SK-N-SH (cell line): Measurements from ENCODE around the gene PCYOX1L. TPM values are rescaled to one million over a fixed set of nuclear protein-coding genes. Genes with fewer than 3 reads are reported as not detected.
A peak's percentile ranks its signal among the peaks of the same experiment; 100 is the strongest.

Source experiments
- CTCF ChIA-PET: fragments of 300-600, 350-600 bp; formaldehyde crosslinking; extraction: SDS; loops from one replicate; lab custom pipeline; 2021; lab: Yijun Ruan, JAX
- POLR2A ChIA-PET: fragments of 350-600 bp; sonication (Branson Sonifier 250); formaldehyde crosslinking; extraction: SDS; loops from one replicate; lab custom pipeline; 2020; ENCODE audit warnings: antibody characterized with exemption, inconsistent platforms; lab: Yijun Ruan, JAX
- DNase-seq: peaks from one replicate; pipeline ENCODE4 v3.0.0; 2012
- H2AFZ ChIP-seq: fragments of 200-600 bp; sonication (generic); 2 replicates; pipeline ENCODE4 v1.8.1; 2016; ENCODE audit warnings: antibody characterized with exemption, mild to moderate bottlenecking, low read depth
- H3F3A ChIP-seq: fragments of 200-600 bp; sonication (generic); replicated peaks from 2 replicates; pipeline ENCODE3; 2016; ENCODE audit warnings: antibody characterized with exemption, mild to moderate bottlenecking; ENCODE audit not compliant: insufficient read depth
- H3K27ac ChIP-seq, 2 experiments: fragments of 200-500 bp in 1 of 2; fragments of 200-600 bp in 1 of 2; sonication (Bioruptor generic) in 1 of 2; sonication (generic), shearing (Covaris generic) in 1 of 2; 2 replicates each; pipeline versions ENCODE4 v1.5.1 to v1.6.1; 2014 to 2016; ENCODE audit warnings: low read depth in 2 of 2, inconsistent platforms in 1 of 2, low read length in 1 of 2, mild to moderate bottlenecking in 1 of 2, mixed read lengths in 1 of 2
- H3K27me3 ChIP-seq: fragments of 200-600 bp; sonication (generic), shearing (Covaris generic); 2 replicates; pipeline ENCODE4 v1.6.1; 2016; ENCODE audit warnings: mixed run types; ENCODE audit not compliant: insufficient read depth
- H3K36me3 ChIP-seq, 2 experiments: fragments of 200-500 bp in 1 of 2; fragments of 200-600 bp in 1 of 2; sonication (Bioruptor generic) in 1 of 2; sonication (generic) in 1 of 2; replicated peaks in 1 of 2; 2 replicates each; pipeline versions ENCODE3 to v1.5.1; 2014 to 2016; ENCODE audit warnings: low read length in 1 of 2, mild to moderate bottlenecking in 1 of 2; ENCODE audit not compliant: insufficient read depth in 2 of 2, control insufficient read depth in 1 of 2
- H3K4me1 ChIP-seq, 2 experiments: fragments of 200-500 bp in 1 of 2; fragments of 200-600 bp in 1 of 2; sonication (Bioruptor generic) in 1 of 2; sonication (generic), shearing (Covaris generic) in 1 of 2; 2 replicates each; pipeline versions ENCODE4 v1.5.1 to v1.6.1; 2014 to 2016; ENCODE audit warnings: low read depth in 1 of 2, low read length in 1 of 2, mixed run types in 1 of 2; ENCODE audit not compliant: insufficient read depth in 2 of 2, control insufficient read depth in 1 of 2
- H3K4me2 ChIP-seq: fragments of 200-600 bp; sonication (generic), shearing (Covaris generic); 2 replicates; pipeline ENCODE4 v1.6.1; 2017; ENCODE audit warnings: mixed run types
- H3K4me3 ChIP-seq, 2 experiments: fragments of 200-500 bp in 1 of 2; fragments of 200-600 bp in 1 of 2; sonication (Bioruptor generic) in 1 of 2; sonication (generic), shearing (Covaris generic) in 1 of 2; 2 replicates each; pipeline versions ENCODE4 v1.5.1 to v1.8.1; 2014 to 2016; ENCODE audit warnings: low read depth in 2 of 2, inconsistent platforms in 1 of 2, low read length in 1 of 2, mild to moderate bottlenecking in 1 of 2, mixed read lengths in 1 of 2, moderate library complexity in 1 of 2
- H3K79me2 ChIP-seq: fragments of 200-600 bp; sonication (generic); 2 replicates; pipeline ENCODE4 v1.8.1; 2017; ENCODE audit warnings: mild to moderate bottlenecking; ENCODE audit not compliant: insufficient read depth
- H3K9ac ChIP-seq: fragments of 200-600 bp; sonication (generic); 2 replicates; pipeline ENCODE4 v1.6.1; 2017; ENCODE audit warnings: mixed run types
- H3K9me2 ChIP-seq: fragments of 200-600 bp; sonication (generic); 2 replicates; pipeline ENCODE4 v1.6.1; 2017; ENCODE audit warnings: mixed run types
- H3K9me3 ChIP-seq: fragments of 200-600 bp; sonication (generic); 2 replicates; pipeline ENCODE4 v1.6.1; 2017; ENCODE audit warnings: mixed run types, mild to moderate bottlenecking, moderate library complexity
- H4K20me1 ChIP-seq: fragments of 200-600 bp; sonication (generic); 2 replicates; pipeline ENCODE4 v1.6.1; 2017; ENCODE audit warnings: mild to moderate bottlenecking, mixed run types; ENCODE audit not compliant: insufficient read depth
- CHD2 ChIP-seq: fragments of 150-350 bp; IDR thresholded peaks from 2 replicates; pipeline ENCODE4 v1.6.1; 2018; ENCODE audit warnings: low read length; ENCODE audit not compliant: partially characterized antibody
- ELF1 ChIP-seq: IDR thresholded peaks from 2 replicates; pipeline ENCODE4 v1.4.0; 2012
- EP300 ChIP-seq, 2 experiments: IDR thresholded peaks; 2 replicates each; pipeline versions ENCODE4 v1.4.0 to v1.6.1; 2012; ENCODE audit warnings: borderline replicate concordance in 1 of 2, low read depth in 1 of 2, low read length in 1 of 2
- EZH2phosphoT487 ChIP-seq: fragments of 200-600 bp; sonication (generic); IDR thresholded peaks from 2 replicates; pipeline ENCODE4 v1.6.1; 2017; ENCODE audit warnings: low read depth, mixed run types, mild to moderate bottlenecking, antibody characterized with exemption, moderate library complexity, borderline replicate concordance
- FOSL2 ChIP-seq: IDR thresholded peaks from 2 replicates; pipeline ENCODE4 v1.4.0; 2012; ENCODE audit warnings: low read depth, mild to moderate bottlenecking, moderate library complexity, borderline replicate concordance
- GABPA ChIP-seq: IDR thresholded peaks from 2 replicates; pipeline ENCODE4 v1.4.0; 2012; ENCODE audit warnings: low read depth, mild to moderate bottlenecking
- GATA2 ChIP-seq: sonication (generic); formaldehyde crosslinking; IDR thresholded peaks from 2 replicates; pipeline ENCODE4 v1.5.0; 2020; ENCODE audit warnings: mild to moderate bottlenecking, missing genetic modification reagents
- JUND ChIP-seq: IDR thresholded peaks from 2 replicates; pipeline ENCODE4 v1.4.0; 2012
- PBX3 ChIP-seq: IDR thresholded peaks from 2 replicates; pipeline ENCODE4; 2012
- RAD21 ChIP-seq: IDR thresholded peaks from 2 replicates; pipeline ENCODE4 v1.6.1; 2012; ENCODE audit warnings: mild to moderate bottlenecking, low read length
- RCOR1 ChIP-seq: fragments of 150-350 bp; IDR thresholded peaks from 2 replicates; pipeline ENCODE4 v1.6.1; 2017; ENCODE audit warnings: antibody characterized with exemption, low read length
- RFX5 ChIP-seq: IDR thresholded peaks from 2 replicates; pipeline ENCODE4 v1.6.1; 2012; ENCODE audit warnings: mild to moderate bottlenecking, improper control_type of control experiment, low read length
- RXRA ChIP-seq: IDR thresholded peaks from 2 replicates; pipeline ENCODE4 v1.4.0; 2012; ENCODE audit warnings: low read depth, mild to moderate bottlenecking, borderline replicate concordance
- SIN3A ChIP-seq: IDR thresholded peaks from 2 replicates; pipeline ENCODE4 v1.6.1; 2012; ENCODE audit warnings: low read depth, mild to moderate bottlenecking, low read length, moderate library complexity, borderline replicate concordance
- TAF1 ChIP-seq: IDR thresholded peaks from 2 replicates; pipeline ENCODE4 v1.6.1; 2012; ENCODE audit warnings: low read depth, mild to moderate bottlenecking, low read length, moderate library complexity, borderline replicate concordance
- USF1 ChIP-seq: IDR thresholded peaks from 2 replicates; pipeline ENCODE4 v1.4.0; 2012; ENCODE audit warnings: low read depth, borderline replicate concordance
- WGBS: methylation state at CpG from one replicate; pipeline ENCODE4 v1.1.6; 2017; ENCODE audit warnings: low lambda C conversion rate; 5-methylcytosine and 5-hydroxymethylcytosine counted together
- polyA plus RNA-seq, 3 experiments: library from polyadenylated mRNA; depleted of rRNA; stranded (reverse); fragments of >200 nt; gene quantifications; 2 replicates each; pipeline ENCODE4 v1.2.3, GENCODE V29; 2012
- TF ChIP-seq, protein P1 (sequence below): fragments of 200-600 bp; sonication (generic); IDR thresholded peaks from 2 replicates; pipeline ENCODE4 v1.6.1; 2017; ENCODE audit warnings: antibody characterized with exemption, mild to moderate bottlenecking, moderate library complexity
- TF ChIP-seq, protein P2 (sequence below): fragments of 150-350 bp; IDR thresholded peaks from 2 replicates; pipeline ENCODE4 v1.6.1; 2016; ENCODE audit warnings: mild to moderate bottlenecking, low read depth, low read length
- TF ChIP-seq, protein P3 (sequence below): IDR thresholded peaks from 2 replicates; pipeline ENCODE4 v1.4.0; 2012; ENCODE audit warnings: low read depth
- TF ChIP-seq, protein P4 (sequence below): IDR thresholded peaks from 2 replicates; pipeline ENCODE4 v1.4.0; 2012; ENCODE audit warnings: low read depth, borderline replicate concordance

Gene PCYOX1L
- polyA plus RNA-seq, 1 of the 3 experiments (the other 2 are of a cell fraction) = 17.5 TPM

- WGBS = 71% methylated on average over 11 of the region's 11 CpGs
- Histone ChIP-seq H3K36me3 (peaks cover 0 to 12% of the 10 kb centered on the region in 2 experiments), H3K4me2 (peak overlapping the region; percentile 91), H3K27me3 (no peaks in the 10 kb centered on the region), H3K79me2 (peaks cover 61% of the 10 kb centered on the region), H4K20me1 (peaks cover 52% of the 10 kb centered on the region), H3K4me3 (peak overlapping the region; percentile 53 to 72), H3K9me3 (no peaks in the 10 kb centered on the region), H2AFZ (no peak overlapping the region), H3K9ac (peak overlapping the region; percentile 62), H3K9me2 (no peaks in the 10 kb centered on the region), H3K27ac (peak overlapping the region; percentile 81 to 90), H3F3A (peaks cover 40% of the 10 kb centered on the region), H3K4me1 (peaks cover 44 to 66% of the 10 kb centered on the region in 2 experiments)
- no peak for DNase-seq
- CTCF ChIA-PET = interaction anchor here (1.1 to 52.5 kb wide), 5 partner anchors 12 to 36 kb away, joined by 3 to 1751 read pairs (median 6); partner anchors contain the start of genes IL17B and PCYOX1L
- POLR2A ChIA-PET = interaction anchor here (0.9 to 4.7 kb wide), 5 partner anchors 9 to 22 kb away, joined by 3 to 30 read pairs (median 5); no protein-coding TSS in a partner anchor
- TF ChIP-seq GABPA (no peak), EZH2phosphoT487 (no peak), SIN3A (no peak), FOSL2 (no peak), CHD2 (no peak), ELF1 (no peak), RFX5 (no peak), GATA2 (no peak), JUND (no peak), RXRA (no peak), RCOR1 (no peak), PBX3 (no peak), EP300 (IDR thresholded peaks at IDR 0.05; ENCODE audit: borderline replicate concordance in 1 of 2, low read depth in 1 of 2, low read length in 1 of 2) (no peak), RAD21 (no peak), TAF1 (no peak), USF1 (no peak)
- TF ChIP-seq, protein P1, sequence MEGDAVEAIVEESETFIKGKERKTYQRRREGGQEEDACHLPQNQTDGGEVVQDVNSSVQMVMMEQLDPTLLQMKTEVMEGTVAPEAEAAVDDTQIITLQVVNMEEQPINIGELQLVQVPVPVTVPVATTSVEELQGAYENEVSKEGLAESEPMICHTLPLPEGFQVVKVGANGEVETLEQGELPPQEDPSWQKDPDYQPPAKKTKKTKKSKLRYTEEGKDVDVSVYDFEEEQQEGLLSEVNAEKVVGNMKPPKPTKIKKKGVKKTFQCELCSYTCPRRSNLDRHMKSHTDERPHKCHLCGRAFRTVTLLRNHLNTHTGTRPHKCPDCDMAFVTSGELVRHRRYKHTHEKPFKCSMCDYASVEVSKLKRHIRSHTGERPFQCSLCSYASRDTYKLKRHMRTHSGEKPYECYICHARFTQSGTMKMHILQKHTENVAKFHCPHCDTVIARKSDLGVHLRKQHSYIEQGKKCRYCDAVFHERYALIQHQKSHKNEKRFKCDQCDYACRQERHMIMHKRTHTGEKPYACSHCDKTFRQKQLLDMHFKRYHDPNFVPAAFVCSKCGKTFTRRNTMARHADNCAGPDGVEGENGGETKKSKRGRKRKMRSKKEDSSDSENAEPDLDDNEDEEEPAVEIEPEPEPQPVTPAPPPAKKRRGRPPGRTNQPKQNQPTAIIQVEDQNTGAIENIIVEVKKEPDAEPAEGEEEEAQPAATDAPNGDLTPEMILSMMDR = no peak
- TF ChIP-seq, protein P2, sequence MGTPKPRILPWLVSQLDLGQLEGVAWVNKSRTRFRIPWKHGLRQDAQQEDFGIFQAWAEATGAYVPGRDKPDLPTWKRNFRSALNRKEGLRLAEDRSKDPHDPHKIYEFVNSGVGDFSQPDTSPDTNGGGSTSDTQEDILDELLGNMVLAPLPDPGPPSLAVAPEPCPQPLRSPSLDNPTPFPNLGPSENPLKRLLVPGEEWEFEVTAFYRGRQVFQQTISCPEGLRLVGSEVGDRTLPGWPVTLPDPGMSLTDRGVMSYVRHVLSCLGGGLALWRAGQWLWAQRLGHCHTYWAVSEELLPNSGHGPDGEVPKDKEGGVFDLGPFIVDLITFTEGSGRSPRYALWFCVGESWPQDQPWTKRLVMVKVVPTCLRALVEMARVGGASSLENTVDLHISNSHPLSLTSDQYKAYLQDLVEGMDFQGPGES = no peak
- TF ChIP-seq, protein P3, sequence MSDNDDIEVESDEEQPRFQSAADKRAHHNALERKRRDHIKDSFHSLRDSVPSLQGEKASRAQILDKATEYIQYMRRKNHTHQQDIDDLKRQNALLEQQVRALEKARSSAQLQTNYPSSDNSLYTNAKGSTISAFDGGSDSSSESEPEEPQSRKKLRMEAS = no peak
- TF ChIP-seq, protein P4, sequence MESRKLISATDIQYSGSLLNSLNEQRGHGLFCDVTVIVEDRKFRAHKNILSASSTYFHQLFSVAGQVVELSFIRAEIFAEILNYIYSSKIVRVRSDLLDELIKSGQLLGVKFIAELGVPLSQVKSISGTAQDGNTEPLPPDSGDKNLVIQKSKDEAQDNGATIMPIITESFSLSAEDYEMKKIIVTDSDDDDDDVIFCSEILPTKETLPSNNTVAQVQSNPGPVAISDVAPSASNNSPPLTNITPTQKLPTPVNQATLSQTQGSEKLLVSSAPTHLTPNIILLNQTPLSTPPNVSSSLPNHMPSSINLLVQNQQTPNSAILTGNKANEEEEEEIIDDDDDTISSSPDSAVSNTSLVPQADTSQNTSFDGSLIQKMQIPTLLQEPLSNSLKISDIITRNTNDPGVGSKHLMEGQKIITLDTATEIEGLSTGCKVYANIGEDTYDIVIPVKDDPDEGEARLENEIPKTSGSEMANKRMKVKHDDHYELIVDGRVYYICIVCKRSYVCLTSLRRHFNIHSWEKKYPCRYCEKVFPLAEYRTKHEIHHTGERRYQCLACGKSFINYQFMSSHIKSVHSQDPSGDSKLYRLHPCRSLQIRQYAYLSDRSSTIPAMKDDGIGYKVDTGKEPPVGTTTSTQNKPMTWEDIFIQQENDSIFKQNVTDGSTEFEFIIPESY = no peak
These were observed 49.7 kb downstream of the PCYOX1L start for GRCh38 chr5:149407323-149408251.
